Upper lobe of right lung (tissue), 1 donor: ENCODE measurements around the gene MME. TPM values are rescaled to one million over a fixed set of nuclear protein-coding genes. Genes with fewer than 3 reads are reported as not detected.

Source experiments
- ATAC-seq: fragments of 200-7000 bp; cut with Tn5 transposase; one replicate; pipeline ENCODE4 v1.9.1; 2020; ENCODE audit warnings: mild to moderate bottlenecking, moderate library complexity
- DNase-seq: peaks from one replicate; pipeline ENCODE4 v3.0.0-alpha.2; 2020
- H3K27ac ChIP-seq: fragments of 200-600 bp; one replicate; pipeline ENCODE4 v1.8.0; 2022
- H3K27me3 ChIP-seq: fragments of 200-600 bp; one replicate; pipeline ENCODE4 v1.8.0; 2022; ENCODE audit warnings: mild to moderate bottlenecking
- H3K36me3 ChIP-seq: fragments of 200-600 bp; one replicate; pipeline ENCODE4 v1.8.0; 2022
- H3K4me1 ChIP-seq: fragments of 200-600 bp; one replicate; pipeline ENCODE4 v1.8.0; 2022
- H3K4me3 ChIP-seq: fragments of 200-600 bp; one replicate; pipeline ENCODE4 v1.8.0; 2022; ENCODE audit warnings: mild to moderate bottlenecking
- H3K9me3 ChIP-seq: fragments of 200-600 bp; one replicate; pipeline ENCODE4 v1.8.0; 2022
- CTCF ChIP-seq: fragments of 200-600 bp; IDR thresholded peaks from one replicate; pipeline ENCODE4 v1.8.0; 2022; ENCODE audit warnings: antibody characterized with exemption
- intact Hi-C: fragments of 100-400 bp; cut with DNase I; formaldehyde crosslinking; loops from one replicate; pipeline ENCODE4 v1.11.0; 2022
- total RNA-seq: library from RNA; stranded (reverse); fragmentation: NEBNext Ultra II Directional; extraction: Animal tissue kit (Norgen Biotek cat#: 25700); gene quantifications from one replicate; pipeline ENCODE4 v1.2.1, GENCODE V29; 2021
- donor health status: DM: no; HTN: yes; CAD: no; lungs with severe emphysema.

The MME gene
- total RNA-seq, 1 donor from 2014 or later = 79.1 TPM

DNA sequence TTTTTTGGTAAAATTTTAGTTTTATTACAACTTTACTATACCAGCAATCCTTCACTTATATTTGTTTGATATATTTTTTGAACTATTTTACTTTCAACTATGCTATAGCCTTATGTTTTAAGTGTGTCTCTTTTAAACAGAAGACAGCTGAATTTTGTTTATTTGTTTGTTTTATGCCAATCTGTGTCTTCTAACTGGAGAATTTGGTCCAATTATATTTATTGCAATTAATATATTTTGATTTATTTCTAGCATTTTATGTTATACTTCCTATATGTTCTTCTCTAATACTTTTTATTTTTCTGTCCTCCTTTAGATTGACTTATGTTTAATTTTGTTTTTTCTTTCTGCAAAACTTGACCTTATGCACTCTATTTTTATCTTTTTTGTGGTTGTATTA is 4.9 kb upstream of the MME start:
- Histone ChIP-seq H3K27ac (no peak overlapping the region), H3K36me3 (no peaks in the 10 kb centered on the region), H3K4me3 (no peak overlapping the region), H3K9me3 (no peaks in the 10 kb centered on the region), H3K27me3 (peaks cover 6% of the 10 kb centered on the region), H3K4me1 (no peaks in the 10 kb centered on the region)
- TF ChIP-seq CTCF = no peak
- intact Hi-C loops = no loop called here
- DNase-seq = no peak
- no peak for ATAC-seq

DNA sequence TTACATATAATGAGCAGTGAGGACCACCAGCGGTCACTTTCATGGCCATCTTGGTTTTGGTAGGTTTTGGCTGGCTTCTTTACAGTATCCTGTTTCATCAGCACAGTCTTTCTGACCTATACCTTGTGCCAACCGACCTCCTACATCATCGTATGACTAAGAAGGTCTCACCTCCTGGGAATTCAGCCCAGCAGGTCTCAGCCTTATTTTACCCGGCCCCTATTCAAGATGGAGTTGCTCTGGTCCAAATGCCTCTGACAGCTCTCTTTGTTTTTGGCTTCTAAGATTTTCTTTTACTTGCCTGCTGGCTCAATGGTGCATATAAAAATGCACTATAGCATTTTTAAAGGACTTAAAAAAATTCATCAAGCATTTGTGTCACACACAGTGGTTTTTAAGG is 3.2 kb upstream of the MME start:
- Histone ChIP-seq H3K36me3 (no peaks in the 10 kb centered on the region), H3K4me3 (no peak overlapping the region), H3K27ac (no peak overlapping the region), H3K27me3 (peaks cover 17% of the 10 kb centered on the region), H3K9me3 (no peaks in the 10 kb centered on the region), H3K4me1 (no peaks in the 10 kb centered on the region)
- intact Hi-C loops = no loop called here
- TF ChIP-seq CTCF = no peak
- DNase-seq (no peak), ATAC-seq (no peak)

- H3K4me3 ChIP-seq = peak overlapping the region; percentile 59
- no peak for TF ChIP-seq CTCF
- ATAC-seq = no peak
- H3K36me3 ChIP-seq = no peaks in the 10 kb centered on the region
- H3K4me1 ChIP-seq = no peaks in the 10 kb centered on the region
- DNase-seq = no peak
- no peak overlapping the region for H3K27ac ChIP-seq
- intact Hi-C loops = no loop called here
- H3K27me3 ChIP-seq = peaks cover 17% of the 10 kb centered on the region
- H3K9me3 ChIP-seq = no peaks in the 10 kb centered on the region
These were observed 1.2 kb upstream of the MME start for GRCh38 chr3:155078711-155079467.

DNA sequence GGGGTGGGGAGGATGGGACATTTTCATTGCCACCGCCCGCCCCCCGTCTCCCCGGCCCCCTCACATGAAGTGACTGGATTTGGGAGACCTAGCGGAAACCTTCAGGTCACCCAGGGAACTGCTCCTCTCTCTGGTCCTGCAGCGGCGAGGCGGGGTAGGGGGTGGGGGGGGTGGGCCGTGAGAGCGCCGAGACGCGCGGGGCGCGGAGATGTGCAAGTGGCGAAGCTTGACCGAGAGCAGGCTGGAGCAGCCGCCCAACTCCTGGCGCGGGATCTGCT is 712 bp upstream of the MME start:
- DNase-seq = no peak
- Histone ChIP-seq H3K27me3 (peaks cover 17% of the 10 kb centered on the region), H3K27ac (peak overlapping the region; percentile 63), H3K36me3 (no peaks in the 10 kb centered on the region), H3K9me3 (no peaks in the 10 kb centered on the region), H3K4me1 (no peaks in the 10 kb centered on the region), H3K4me3 (peak overlapping the region; percentile 59)
- intact Hi-C loops = no loop called here
- ATAC-seq = peak; percentile 68
- TF ChIP-seq CTCF = no peak

DNA sequence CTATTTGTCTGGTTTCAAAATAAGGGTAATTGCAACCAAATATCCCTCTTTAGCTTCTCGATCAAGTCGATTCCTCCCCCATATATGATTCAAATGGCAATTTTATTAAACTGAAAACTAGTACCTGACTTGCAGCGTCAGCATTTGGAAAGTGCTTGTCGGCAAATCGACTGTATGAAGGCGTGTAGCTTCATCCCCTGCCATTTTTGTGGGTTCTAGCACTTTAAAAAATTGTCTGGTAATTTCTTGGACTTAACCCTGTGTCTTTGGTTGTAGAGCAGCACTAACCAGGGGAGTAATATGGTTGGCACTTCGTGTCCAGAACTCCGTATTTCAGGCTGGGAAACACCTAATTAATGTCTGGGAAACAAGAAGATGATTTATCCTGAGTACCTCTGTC is 573 bp downstream of the MME start:
- no peak for DNase-seq
- ATAC-seq = no peak
- peaks cover 17% of the 10 kb centered on the region for H3K27me3 ChIP-seq

More for the DNA sequence above, 573 bp downstream of the MME start:
- Histone ChIP-seq H3K4me1 (no peaks in the 10 kb centered on the region), H3K27ac (peak overlapping the region; percentile 63), H3K9me3 (no peaks in the 10 kb centered on the region), H3K36me3 (no peaks in the 10 kb centered on the region), H3K4me3 (peak overlapping the region; percentile 59)
- intact Hi-C loops = no loop called here
- no peak for TF ChIP-seq CTCF
